MM.1S (cell line): ENCODE results near the gene PLEKHA5.

ENCODE experiments used
- CTCF ChIP-seq: fragments of 300-600 bp; sonication (generic); IDR thresholded peaks from 2 replicates; pipeline ENCODE4 v1.5.1; 2016; ENCODE audit warnings: antibody characterized with exemption, low read length, mixed read lengths
- EZH2phosphoT487 ChIP-seq: fragments of 300-600 bp; sonication (generic); IDR thresholded peaks from 2 replicates; pipeline ENCODE4 v1.6.1; 2018; ENCODE audit warnings: antibody characterized with exemption, low read length

- TF ChIP-seq CTCF (no peak), EZH2phosphoT487 (no peak)
Measured at GRCh38 chr12:19196959-19197630, 67.6 kb downstream of the PLEKHA5 start.
